ENCODE results near the gene ADGRG2. TPM values are rescaled to one million over a fixed set of nuclear protein-coding genes. Genes with fewer than 3 reads are reported as not detected.

Gene ADGRG2
- total RNA-seq, 4 donors from 2014 or later, result 1.3 to 3.8 (median 2.0) TPM

GRCh38 chrX:19089555-19090040 lies 32.7 kb downstream of the ADGRG2 start:
- peaks cover 0 to 14% (median 0%) of the 10 kb centered on the region in 3 donors for H3K9me3 ChIP-seq
- WGBS, 2 donors (ENCODE audit: low coverage in 1 of 2), result 70 to 80% methylated on average over 1 to 2 of the region's 2 CpGs
- no peaks in the 10 kb centered on the region for H3K27me3 ChIP-seq
- no peaks in the 10 kb centered on the region for H3K36me3 ChIP-seq
- TF ChIP-seq EP300 (IDR thresholded peaks at IDR 0.05), result no peak
- TF ChIP-seq CTCF (IDR thresholded peaks at IDR 0.05), result no peak
- TF ChIP-seq POLR2A (IDR thresholded peaks at IDR 0.05), result no peak
- no peak for TF ChIP-seq POLR2AphosphoS5 (IDR thresholded peaks at IDR 0.05)
- H3K4me1 ChIP-seq, result no peaks in the 10 kb centered on the region
- H3K4me3 ChIP-seq, result no peak overlapping the region
- ATAC-seq, result no peak
- H3K27ac ChIP-seq, result no peak overlapping the region

GRCh38 chrX:19086102-19086772 lies 36.0 kb downstream of the ADGRG2 start:
- no peaks in the 10 kb centered on the region for H3K27me3 ChIP-seq
- H3K9me3 ChIP-seq, result peaks cover 0 to 14% (median 0%) of the 10 kb centered on the region in 3 donors
- H3K4me1 ChIP-seq, result no peaks in the 10 kb centered on the region
- no peak overlapping the region for H3K4me3 ChIP-seq
- H3K36me3 ChIP-seq, result no peaks in the 10 kb centered on the region
- no peak for TF ChIP-seq CTCF (IDR thresholded peaks at IDR 0.05)
- no peak for TF ChIP-seq EP300 (IDR thresholded peaks at IDR 0.05)
- no peak for TF ChIP-seq POLR2AphosphoS5 (IDR thresholded peaks at IDR 0.05)
- TF ChIP-seq POLR2A (IDR thresholded peaks at IDR 0.05), result no peak
- H3K27ac ChIP-seq, result no peak overlapping the region
- ATAC-seq, result no peak
- 74 to 91% methylated on average over 4 to 6 of the region's 8 CpGs for WGBS, 2 donors (ENCODE audit: low coverage in 1 of 2)

GRCh38 chrX:19085666-19086065 lies 36.6 kb downstream of the ADGRG2 start:
- Histone ChIP-seq H3K9me3 (peaks cover 0 to 14% (median 0%) of the 10 kb centered on the region in 3 donors), H3K27me3 (no peaks in the 10 kb centered on the region), H3K27ac (no peak overlapping the region), H3K4me1 (no peaks in the 10 kb centered on the region), H3K4me3 (no peak overlapping the region), H3K36me3 (no peaks in the 10 kb centered on the region)
- TF ChIP-seq CTCF (IDR thresholded peaks at IDR 0.05) (no peak), POLR2A (IDR thresholded peaks at IDR 0.05) (no peak), POLR2AphosphoS5 (IDR thresholded peaks at IDR 0.05) (no peak), EP300 (IDR thresholded peaks at IDR 0.05) (no peak)
- ATAC-seq, result no peak
- 92% methylated on average over 2 of the region's 3 CpGs; no CpG with 5 or more reads in 1 of the 2 donors for WGBS, 2 donors (ENCODE audit: low coverage in 1 of 2)

GRCh38 chrX:19075754-19076153 lies 46.5 kb downstream of the ADGRG2 start:
- TF ChIP-seq POLR2AphosphoS5 (IDR thresholded peaks at IDR 0.05) (no peak), EP300 (IDR thresholded peaks at IDR 0.05) (no peak), CTCF (IDR thresholded peaks at IDR 0.05) (no peak), POLR2A (IDR thresholded peaks at IDR 0.05) (no peak)
- Histone ChIP-seq H3K4me1 (no peaks in the 10 kb centered on the region), H3K27ac (no peak overlapping the region), H3K9me3 (no peaks in the 10 kb centered on the region), H3K27me3 (no peaks in the 10 kb centered on the region), H3K36me3 (no peaks in the 10 kb centered on the region), H3K4me3 (no peak overlapping the region)
- no peak for ATAC-seq

GRCh38 chrX:19072372-19072771 lies 49.9 kb downstream of the ADGRG2 start:
- no peak for TF ChIP-seq CTCF (IDR thresholded peaks at IDR 0.05)
- no peak for TF ChIP-seq POLR2A (IDR thresholded peaks at IDR 0.05)
- no peak for TF ChIP-seq POLR2AphosphoS5 (IDR thresholded peaks at IDR 0.05)
- TF ChIP-seq EP300 (IDR thresholded peaks at IDR 0.05), result no peak
- 49 to 80% methylated on average over 3 of the region's 3 CpGs for WGBS, 2 donors (ENCODE audit: low coverage in 1 of 2)
- H3K36me3 ChIP-seq, result no peaks in the 10 kb centered on the region
- no peaks in the 10 kb centered on the region for H3K9me3 ChIP-seq
- H3K27ac ChIP-seq, result no peak overlapping the region
- no peak for ATAC-seq
- H3K27me3 ChIP-seq, result no peaks in the 10 kb centered on the region
- no peaks in the 10 kb centered on the region for H3K4me1 ChIP-seq
- H3K4me3 ChIP-seq, result no peak overlapping the region

Data from gastroesophageal sphincter (tissue), 4 donors.